B cell (primary cell): ENCODE data around the gene PRDM11. TPM values are rescaled to one million over a fixed set of nuclear protein-coding genes. Genes with fewer than 3 reads are reported as not detected.
A peak's percentile ranks its signal among the peaks of the same experiment; 100 is the strongest.

Experiments used
- ATAC-seq: fragments of 200-7000 bp; cut with Tn5 transposase; one replicate; pipeline ENCODE4 v1.10.0; 2021; ENCODE audit warnings: low read depth, mild to moderate bottlenecking, moderate number of reproducible peaks, moderate library complexity
- CTCF ChIA-PET: fragments of 350-600 bp; sonication (Branson Sonifier 250); formaldehyde crosslinking; loops from one replicate; lab custom pipeline; 2021; ENCODE audit warnings: antibody characterized with exemption, inconsistent platforms; lab: Charles Lee
- POLR2A ChIA-PET: fragments of 350-600 bp; sonication (Branson Sonifier 250); formaldehyde crosslinking; loops from one replicate; lab custom pipeline; 2021; ENCODE audit warnings: antibody characterized with exemption; lab: Charles Lee
- DNase-seq: peaks from one replicate; pipeline ENCODE4 v3.0.0; 2013
- H2AFZ ChIP-seq: 2 replicates; pipeline ENCODE4 v1.6.1; 2012; ENCODE audit warnings: mild to moderate bottlenecking, low read depth, low read length; ENCODE audit not compliant: insufficient read depth, poor library complexity, severe bottlenecking
- H3K27ac ChIP-seq, 2 donors: 1 replicate in 1 of 2; 2 replicates in 1 of 2; pipeline ENCODE4 v1.5.1; 2012 to 2013; ENCODE audit warnings: low read length in 2 of 2, mild to moderate bottlenecking in 2 of 2, moderate library complexity in 1 of 2
- H3K27me3 ChIP-seq, 4 experiments: fragments of 200-600 bp in 1 of 4; sonication (generic) in 1 of 4; replicated peaks in 1 of 4; 1 replicate in 2 of 4; 2 replicates in 2 of 4; pipeline versions ENCODE4 v1.6.1 to v1.7.0; 2013 to 2016; ENCODE audit warnings: low read length in 3 of 4, mild to moderate bottlenecking in 2 of 4, mixed read lengths in 1 of 4, moderate library complexity in 1 of 4; ENCODE audit not compliant: insufficient read depth in 4 of 4, control insufficient read depth in 3 of 4; ENCODE audit errors: control extremely low read depth in 1 of 4
- H3K36me3 ChIP-seq, 2 experiments: replicated peaks in 1 of 2; 1 replicate in 1 of 2; 2 replicates in 1 of 2; pipeline versions ENCODE4 v1.6.1 to v1.7.1; 2013; ENCODE audit warnings: low read length in 1 of 2; ENCODE audit not compliant: insufficient read depth in 2 of 2, control insufficient read depth in 1 of 2; ENCODE audit errors: control extremely low read depth in 1 of 2, extremely low read depth in 1 of 2
- H3K4me1 ChIP-seq, 2 donors: fragments of 200-600 bp in 1 of 2; sonication (generic) in 1 of 2; 1 replicate in 1 of 2; 2 replicates in 1 of 2; pipeline versions ENCODE4 v1.5.1 to v1.6.1; 2013 to 2017; ENCODE audit warnings: low read length in 2 of 2; ENCODE audit not compliant: control insufficient read depth in 2 of 2, insufficient read depth in 2 of 2
- H3K4me2 ChIP-seq: replicated peaks from 2 replicates; pipeline ENCODE3; 2012; ENCODE audit warnings: mild to moderate bottlenecking, low read depth, low read length; ENCODE audit not compliant: poor library complexity, severe bottlenecking
- H3K4me3 ChIP-seq, 5 experiments: fragments of 200-600 bp in 1 of 5; sonication (generic) in 1 of 5; 1 replicate in 3 of 5; 2 replicates in 2 of 5; pipeline versions ENCODE4 v1.5.1 to v1.7.0; 2011 to 2016; ENCODE audit warnings: low read length in 4 of 5, mild to moderate bottlenecking in 4 of 5, low read depth in 2 of 5, control low read depth in 1 of 5, moderate library complexity in 1 of 5; ENCODE audit not compliant: insufficient read depth in 1 of 5; ENCODE audit errors: control extremely low read depth in 1 of 5, extremely low read depth in 1 of 5
- H3K79me2 ChIP-seq: fragments of 200-600 bp; sonication (generic); one replicate; pipeline ENCODE4 v1.6.0; 2016; ENCODE audit warnings: low read length; ENCODE audit not compliant: control insufficient read depth, insufficient read depth
- H3K9ac ChIP-seq: fragments of 200-600 bp; sonication (generic); 2 replicates; pipeline ENCODE4 v1.6.1; 2017; ENCODE audit warnings: mild to moderate bottlenecking, low read length, moderate library complexity
- H3K9me3 ChIP-seq, 3 donors: one replicate each; pipeline versions ENCODE4 v1.6.1 to v1.7.1; 2013; ENCODE audit warnings: low read length in 2 of 3; ENCODE audit not compliant: control insufficient read depth in 2 of 3, insufficient read depth in 1 of 3; ENCODE audit errors: control extremely low read depth in 1 of 3
- H4K20me1 ChIP-seq: 2 replicates; pipeline ENCODE4 v1.6.0; 2012; ENCODE audit warnings: mild to moderate bottlenecking, low read length; ENCODE audit not compliant: insufficient read depth, control insufficient read depth, poor library complexity, severe bottlenecking
- H3K27ac Mint-ChIP-seq: one replicate; pipeline ENCODE4 v1.8.0; 2021; ENCODE audit warnings: mixed read lengths
- H3K27me3 Mint-ChIP-seq: one replicate; pipeline ENCODE4 v1.8.0; 2021; ENCODE audit warnings: mixed read lengths
- H3K4me1 Mint-ChIP-seq: one replicate; pipeline ENCODE4 v1.8.0; 2021; ENCODE audit warnings: mixed read lengths
- H3K4me3 Mint-ChIP-seq: one replicate; pipeline ENCODE4 v1.8.0; 2021; ENCODE audit warnings: mixed read lengths
- H3K9me3 Mint-ChIP-seq: one replicate; pipeline ENCODE4 v1.8.0; 2022; ENCODE audit warnings: mixed read lengths; ENCODE audit not compliant: insufficient read depth
- EZH2 ChIP-seq: IDR thresholded peaks from 2 replicates; pipeline ENCODE4 v1.6.1; 2012; ENCODE audit warnings: borderline replicate concordance, low read depth, mild to moderate bottlenecking, moderate library complexity, low read length; ENCODE audit not compliant: insufficient read depth, poor library complexity, severe bottlenecking
- WGBS: methylation state at CpG from one replicate; pipeline ENCODE4 v1.1.5; 2013; ENCODE audit warnings: missing lambda C conversion rate; ENCODE audit not compliant: insufficient coverage; 5-methylcytosine and 5-hydroxymethylcytosine counted together
- intact Hi-C: fragments of 100-400 bp; cut with micrococcal nuclease; formaldehyde crosslinking; loops from one replicate; pipeline ENCODE4 v1.10.0; 2022
- polyA plus RNA-seq: library from polyadenylated mRNA; depleted of rRNA; stranded (reverse); fragments of >200 nt; gene quantifications from 2 replicates; pipeline ENCODE4 v1.2.3, GENCODE V29; 2012
- total RNA-seq, 2 donors: library from RNA; stranded (reverse); fragments of 120-200 nt in 1 of 2; gene quantifications; 1 replicate in 1 of 2; 2 replicates in 1 of 2; pipeline versions ENCODE4 v1.2.3 to v1.2.4, GENCODE V29; 2013 to 2022
- TF ChIP-seq, protein P1 (sequence below): fragments of 200-600 bp; IDR thresholded peaks from one replicate; pipeline ENCODE4 v1.8.0; 2022; ENCODE audit warnings: antibody characterized with exemption, mild to moderate bottlenecking

Gene PRDM11
- total and polyA plus RNA-seq, 2 donors (not counting 1 experiment from before 2014, with no cell fraction given): 9.5 to 26.2 TPM

DNA sequence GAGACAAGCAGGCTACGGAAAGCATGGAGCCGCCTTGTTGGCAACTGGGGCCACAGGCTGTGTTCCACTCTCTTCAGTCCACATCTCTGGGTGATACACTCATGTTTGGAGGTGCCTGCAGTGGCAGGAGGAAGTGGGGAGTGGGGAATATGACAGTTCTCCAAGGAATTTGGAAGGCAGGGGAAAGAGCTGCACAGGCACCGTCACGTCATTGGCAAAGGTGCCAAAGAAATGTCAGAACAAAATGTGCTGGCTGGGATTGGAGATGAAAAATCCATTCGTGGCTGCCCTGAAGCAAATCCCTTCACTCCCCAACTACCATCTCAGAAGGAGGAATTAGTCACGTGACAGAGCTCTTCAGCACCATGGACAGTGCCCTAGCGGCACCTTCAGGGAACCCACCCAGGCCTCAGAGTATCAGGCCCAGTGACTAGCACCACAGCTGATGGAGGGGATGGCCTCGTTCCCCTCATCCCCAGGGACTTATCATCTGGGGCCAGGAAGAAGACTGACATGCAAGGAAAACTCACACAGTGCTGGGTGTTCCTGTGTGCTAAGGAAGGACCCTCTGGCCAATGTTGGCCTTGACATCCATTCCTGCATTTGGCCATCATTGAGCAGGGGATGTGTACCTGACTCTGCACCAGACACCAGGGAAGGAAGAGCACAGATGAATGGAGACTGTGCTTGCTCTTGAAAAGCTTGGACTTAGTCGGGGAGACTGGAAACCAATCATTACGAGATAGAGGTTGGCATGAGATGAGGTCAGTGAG is 48.5 kb upstream of the PRDM11 start:
- Histone ChIP-seq H4K20me1 (no peaks in the 10 kb centered on the region), H3K27ac (no peak overlapping the region), H3K27me3 (peaks cover 0 to 10% (median 2%) of the 10 kb centered on the region in 4 experiments), H3K9me3 (no peaks in the 10 kb centered on the region), H3K4me2 (no peak overlapping the region), H3K79me2 (no peaks in the 10 kb centered on the region), H3K4me1 (peaks cover 21% of the 10 kb centered on the region in 2 donors), H3K4me3 (no peak overlapping the region), H2AFZ (no peak overlapping the region), H3K36me3 (no peaks in the 10 kb centered on the region), H3K9ac (no peak overlapping the region)
- Mint-ChIP-seq H3K4me1 (peaks cover 22% of the 10 kb centered on the region), H3K27ac (no peak overlapping the region), H3K27me3 (peaks cover 16% of the 10 kb centered on the region), H3K4me3 (no peak overlapping the region), H3K9me3 (no peaks in the 10 kb centered on the region)
- ChIA-PET CTCF (interaction anchor here (1.2 to 30.6 kb wide), 4 partner anchors 12 to 165 kb away, joined by 3 to 1701 read pairs (median 5); no protein-coding TSS in a partner anchor), POLR2A (no interaction called here)
- WGBS: 43% methylated on average over 7 of the region's 10 CpGs
- ATAC-seq (no peak), DNase-seq (peak; percentile 58)
- intact Hi-C loops: no loop called here
- no peak for TF ChIP-seq EZH2
- TF ChIP-seq, protein P1, sequence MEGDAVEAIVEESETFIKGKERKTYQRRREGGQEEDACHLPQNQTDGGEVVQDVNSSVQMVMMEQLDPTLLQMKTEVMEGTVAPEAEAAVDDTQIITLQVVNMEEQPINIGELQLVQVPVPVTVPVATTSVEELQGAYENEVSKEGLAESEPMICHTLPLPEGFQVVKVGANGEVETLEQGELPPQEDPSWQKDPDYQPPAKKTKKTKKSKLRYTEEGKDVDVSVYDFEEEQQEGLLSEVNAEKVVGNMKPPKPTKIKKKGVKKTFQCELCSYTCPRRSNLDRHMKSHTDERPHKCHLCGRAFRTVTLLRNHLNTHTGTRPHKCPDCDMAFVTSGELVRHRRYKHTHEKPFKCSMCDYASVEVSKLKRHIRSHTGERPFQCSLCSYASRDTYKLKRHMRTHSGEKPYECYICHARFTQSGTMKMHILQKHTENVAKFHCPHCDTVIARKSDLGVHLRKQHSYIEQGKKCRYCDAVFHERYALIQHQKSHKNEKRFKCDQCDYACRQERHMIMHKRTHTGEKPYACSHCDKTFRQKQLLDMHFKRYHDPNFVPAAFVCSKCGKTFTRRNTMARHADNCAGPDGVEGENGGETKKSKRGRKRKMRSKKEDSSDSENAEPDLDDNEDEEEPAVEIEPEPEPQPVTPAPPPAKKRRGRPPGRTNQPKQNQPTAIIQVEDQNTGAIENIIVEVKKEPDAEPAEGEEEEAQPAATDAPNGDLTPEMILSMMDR: no peak

- no peak overlapping the region for H3K4me3 Mint-ChIP-seq
- Histone ChIP-seq H3K27ac (no peak overlapping the region), H3K9ac (no peak overlapping the region), H2AFZ (no peak overlapping the region), H3K4me1 (peaks cover 17% of the 10 kb centered on the region in 2 donors), H4K20me1 (no peaks in the 10 kb centered on the region), H3K36me3 (no peaks in the 10 kb centered on the region), H3K9me3 (no peaks in the 10 kb centered on the region), H3K27me3 (peaks cover 0 to 10% (median 2%) of the 10 kb centered on the region in 4 experiments), H3K79me2 (no peaks in the 10 kb centered on the region), H3K4me3 (no peak overlapping the region), H3K4me2 (no peak overlapping the region)
- WGBS: 95% methylated on average over 3 of the region's 6 CpGs
- peaks cover 16% of the 10 kb centered on the region for H3K27me3 Mint-ChIP-seq
- TF ChIP-seq, protein P1: no peak
- TF ChIP-seq EZH2: no peak
- H3K4me1 Mint-ChIP-seq: peaks cover 16% of the 10 kb centered on the region
- DNase-seq (no peak), ATAC-seq (no peak)
- H3K9me3 Mint-ChIP-seq: no peaks in the 10 kb centered on the region
- ChIA-PET CTCF (interaction anchor here (2.1 to 30.6 kb wide), 4 partner anchors 15 to 166 kb away, joined by 4 to 1701 read pairs (median 10); no protein-coding TSS in a partner anchor), POLR2A (no interaction called here)
- H3K27ac Mint-ChIP-seq: peak overlapping the region; percentile 13
- intact Hi-C loops: no loop called here
Observed at GRCh38 chr11:45098929-45099328, 47.5 kb upstream of the PRDM11 start.
